Suprapubic skin (tissue), 4 donors: ENCODE measurements around the gene COA8.

Experiments
- POLR2A ChIP-seq, 2 donors: fragments of 450-650 bp; IDR thresholded peaks; one replicate each; pipeline ENCODE4 v1.6.1; 2017; ENCODE audit warnings: antibody characterized with exemption in 2 of 2, mild to moderate bottlenecking in 2 of 2, moderate library complexity in 2 of 2
- POLR2AphosphoS5 ChIP-seq, 3 donors: sonication (generic); formaldehyde crosslinking; IDR thresholded peaks; one replicate each; pipeline ENCODE4 v1.6.1; 2017; ENCODE audit warnings: antibody characterized with exemption in 3 of 3
- TF ChIP-seq, protein P1 (sequence below), 2 donors: fragments of 200-600 bp in 1 of 2; fragments of 450-650 bp in 1 of 2; sonication (generic) in 1 of 2; IDR thresholded peaks; one replicate each; pipeline ENCODE4 v1.5.1; 2016 to 2019; ENCODE audit warnings: antibody characterized with exemption in 2 of 2, mild to moderate bottlenecking in 1 of 2, moderate library complexity in 1 of 2

GRCh38 chr14:103569408-103569807 lies 6.6 kb downstream of the COA8 start:
- TF ChIP-seq POLR2A (IDR thresholded peaks at IDR 0.05) = no peak
- TF ChIP-seq, protein P1, sequence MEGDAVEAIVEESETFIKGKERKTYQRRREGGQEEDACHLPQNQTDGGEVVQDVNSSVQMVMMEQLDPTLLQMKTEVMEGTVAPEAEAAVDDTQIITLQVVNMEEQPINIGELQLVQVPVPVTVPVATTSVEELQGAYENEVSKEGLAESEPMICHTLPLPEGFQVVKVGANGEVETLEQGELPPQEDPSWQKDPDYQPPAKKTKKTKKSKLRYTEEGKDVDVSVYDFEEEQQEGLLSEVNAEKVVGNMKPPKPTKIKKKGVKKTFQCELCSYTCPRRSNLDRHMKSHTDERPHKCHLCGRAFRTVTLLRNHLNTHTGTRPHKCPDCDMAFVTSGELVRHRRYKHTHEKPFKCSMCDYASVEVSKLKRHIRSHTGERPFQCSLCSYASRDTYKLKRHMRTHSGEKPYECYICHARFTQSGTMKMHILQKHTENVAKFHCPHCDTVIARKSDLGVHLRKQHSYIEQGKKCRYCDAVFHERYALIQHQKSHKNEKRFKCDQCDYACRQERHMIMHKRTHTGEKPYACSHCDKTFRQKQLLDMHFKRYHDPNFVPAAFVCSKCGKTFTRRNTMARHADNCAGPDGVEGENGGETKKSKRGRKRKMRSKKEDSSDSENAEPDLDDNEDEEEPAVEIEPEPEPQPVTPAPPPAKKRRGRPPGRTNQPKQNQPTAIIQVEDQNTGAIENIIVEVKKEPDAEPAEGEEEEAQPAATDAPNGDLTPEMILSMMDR (IDR thresholded peaks at IDR 0.05) = no peak
- no peak for TF ChIP-seq POLR2AphosphoS5 (IDR thresholded peaks at IDR 0.05)
